Memory B cell (primary cell): Measurements from ENCODE around the gene MAST4.

Source experiments
- ATAC-seq: fragments of 150-1000 bp; cut with Tn5 transposase; 2 replicates; pipeline ENCODE4 v1.10.0; 2021; ENCODE audit warnings: low read depth, mild to moderate bottlenecking, moderate library complexity
- DNase-seq, 2 donors: peaks; one replicate each; pipeline ENCODE4 v3.0.0; 2022; ENCODE audit warnings: low spot score in 2 of 2
- H3K27ac Mint-ChIP-seq: one replicate; pipeline ENCODE4 v1.8.0; 2022; ENCODE audit warnings: mild to moderate bottlenecking, moderate library complexity, mixed read lengths
- H3K27me3 Mint-ChIP-seq: one replicate; pipeline ENCODE4 v1.8.0; 2022; ENCODE audit warnings: mixed read lengths
- H3K36me3 Mint-ChIP-seq: one replicate; pipeline ENCODE4 v1.8.0; 2022; ENCODE audit warnings: mild to moderate bottlenecking, mixed read lengths
- H3K4me1 Mint-ChIP-seq: one replicate; pipeline ENCODE4 v1.8.0; 2022; ENCODE audit warnings: mixed read lengths
- H3K4me3 Mint-ChIP-seq: one replicate; pipeline ENCODE4 v1.8.0; 2022; ENCODE audit warnings: mild to moderate bottlenecking, moderate library complexity, mixed read lengths
- H3K9me3 Mint-ChIP-seq: one replicate; pipeline ENCODE4 v1.8.0; 2022; ENCODE audit warnings: mixed read lengths

MAST4 gene

DNA sequence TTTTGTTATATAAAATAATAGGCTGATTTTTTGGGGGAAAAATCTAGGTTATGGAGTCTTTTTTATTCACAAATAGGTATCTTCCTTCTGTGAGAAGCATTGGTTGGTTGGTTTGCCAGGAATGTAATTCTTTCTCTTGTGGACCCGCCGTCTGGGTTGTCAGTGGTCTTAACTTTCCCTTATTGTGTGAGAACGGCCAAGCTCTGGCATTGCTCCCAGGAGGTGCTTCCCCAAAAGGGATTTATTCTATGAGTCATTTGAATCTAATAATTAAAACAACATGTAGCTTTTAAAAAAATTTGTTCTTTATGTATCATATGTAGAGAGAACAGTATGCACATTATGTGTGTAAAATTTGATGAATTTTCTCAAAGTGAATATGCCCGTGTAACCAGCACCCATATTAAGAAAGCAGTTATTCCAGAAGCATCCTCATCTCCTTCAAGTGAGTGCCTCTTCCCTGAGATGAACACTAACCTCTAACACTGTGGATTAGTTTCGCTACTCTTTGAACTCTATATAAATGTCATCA lies 114.4 kb downstream of the MAST4 start:
- Mint-ChIP-seq H3K4me3 (no peak overlapping the region), H3K36me3 (peaks cover 7% of the 10 kb centered on the region), H3K4me1 (peaks cover 9% of the 10 kb centered on the region), H3K27ac (no peak overlapping the region), H3K27me3 (no peaks in the 10 kb centered on the region), H3K9me3 (peaks cover 10% of the 10 kb centered on the region)
- no peak for DNase-seq
- no peak for ATAC-seq

- no peak for ATAC-seq
- peaks cover 4% of the 10 kb centered on the region for H3K36me3 Mint-ChIP-seq
- no peak overlapping the region for H3K27ac Mint-ChIP-seq
- no peaks in the 10 kb centered on the region for H3K27me3 Mint-ChIP-seq
- peaks cover 6% of the 10 kb centered on the region for H3K4me1 Mint-ChIP-seq
- DNase-seq: no peak
- H3K4me3 Mint-ChIP-seq: no peak overlapping the region
- peaks cover 8% of the 10 kb centered on the region for H3K9me3 Mint-ChIP-seq
These were observed 117.8 kb downstream of the MAST4 start for GRCh38 chr5:66713998-66714397.

- H3K36me3 Mint-ChIP-seq: peaks cover 8% of the 10 kb centered on the region
- peaks cover 4% of the 10 kb centered on the region for H3K9me3 Mint-ChIP-seq
- no peak for ATAC-seq
- H3K27me3 Mint-ChIP-seq: no peaks in the 10 kb centered on the region
- no peak for DNase-seq
- H3K27ac Mint-ChIP-seq: no peak overlapping the region
- peaks cover 6% of the 10 kb centered on the region for H3K4me1 Mint-ChIP-seq
- no peak overlapping the region for H3K4me3 Mint-ChIP-seq
These were observed 121.5 kb downstream of the MAST4 start for GRCh38 chr5:66717455-66718373.

- Mint-ChIP-seq H3K4me1 (peaks cover 6% of the 10 kb centered on the region), H3K9me3 (no peaks in the 10 kb centered on the region), H3K27ac (no peak overlapping the region), H3K36me3 (peaks cover 6% of the 10 kb centered on the region), H3K4me3 (no peak overlapping the region), H3K27me3 (no peaks in the 10 kb centered on the region)
- DNase-seq: no peak
- ATAC-seq: no peak
These were observed 122.3 kb downstream of the MAST4 start for GRCh38 chr5:66718374-66719002.

DNA sequence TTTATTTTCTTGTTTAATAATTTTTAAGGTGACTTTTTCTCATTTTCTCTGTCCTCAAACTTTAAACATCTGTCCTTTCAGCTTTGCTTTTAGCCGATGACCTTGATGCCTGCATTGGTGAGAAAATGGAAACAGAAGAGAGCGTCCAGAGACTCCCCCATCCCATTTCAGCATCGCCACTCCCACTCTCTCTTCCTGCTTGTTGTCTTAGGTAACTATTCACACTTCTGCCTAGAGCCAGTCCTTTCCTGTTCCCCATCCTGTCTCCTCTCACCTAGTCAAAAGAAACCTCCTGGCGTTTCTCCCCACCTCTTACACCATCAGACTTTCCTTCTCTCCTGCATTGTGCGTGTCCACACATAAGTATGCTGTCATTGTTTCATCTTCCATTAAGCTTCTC lies 124.6 kb downstream of the MAST4 start:
- H3K36me3 Mint-ChIP-seq: peaks cover 6% of the 10 kb centered on the region
- no peaks in the 10 kb centered on the region for H3K27me3 Mint-ChIP-seq
- DNase-seq (no peak), ATAC-seq (no peak)
- H3K4me1 Mint-ChIP-seq: peaks cover 3% of the 10 kb centered on the region
- no peaks in the 10 kb centered on the region for H3K9me3 Mint-ChIP-seq
- H3K27ac Mint-ChIP-seq: no peak overlapping the region
- no peak overlapping the region for H3K4me3 Mint-ChIP-seq

- Mint-ChIP-seq H3K27ac (no peak overlapping the region), H3K36me3 (peaks cover 6% of the 10 kb centered on the region), H3K4me1 (peaks cover 3% of the 10 kb centered on the region), H3K4me3 (no peak overlapping the region), H3K27me3 (no peaks in the 10 kb centered on the region), H3K9me3 (no peaks in the 10 kb centered on the region)
- ATAC-seq: no peak
- no peak for DNase-seq
These were observed 126.5 kb downstream of the MAST4 start for GRCh38 chr5:66722686-66723085.

DNA sequence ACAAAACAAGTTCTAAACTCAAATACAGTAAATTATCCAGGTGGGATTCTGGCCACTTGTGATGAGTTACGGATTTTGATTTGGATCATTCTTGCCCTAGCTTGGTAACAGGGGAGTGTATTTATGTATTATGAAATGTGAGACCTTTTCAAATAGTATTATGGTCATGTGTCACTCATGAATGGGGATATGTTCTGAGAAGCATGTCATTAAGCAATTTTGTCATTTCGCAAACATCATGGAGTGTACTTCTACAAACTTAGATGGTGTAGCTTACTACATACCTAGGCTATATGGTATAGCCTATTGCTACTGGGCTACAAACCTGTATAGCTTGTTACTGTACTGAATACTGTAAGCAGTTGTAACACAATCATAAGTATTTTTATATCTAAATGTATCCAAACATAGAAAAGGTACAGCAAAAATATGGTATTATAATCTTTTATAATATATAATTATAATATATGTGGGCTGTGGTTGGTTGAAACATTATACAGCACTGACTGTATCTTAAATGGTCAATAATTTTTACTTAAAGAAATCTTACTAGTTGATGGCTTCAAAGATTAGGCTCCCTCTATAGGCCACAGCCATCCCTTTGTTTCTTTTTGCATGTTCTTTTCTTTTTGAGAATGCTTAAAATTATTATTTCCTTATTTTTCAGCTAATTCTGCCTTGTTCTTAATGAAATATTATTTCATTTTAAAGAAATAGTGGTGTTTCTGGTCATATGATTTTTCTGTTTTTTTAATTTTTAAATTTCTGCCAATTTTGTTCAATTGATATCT lies 128.4 kb downstream of the MAST4 start:
- DNase-seq (no peak), ATAC-seq (no peak)
- no peak overlapping the region for H3K27ac Mint-ChIP-seq
- H3K9me3 Mint-ChIP-seq: no peaks in the 10 kb centered on the region
- peaks cover 6% of the 10 kb centered on the region for H3K36me3 Mint-ChIP-seq
- H3K27me3 Mint-ChIP-seq: no peaks in the 10 kb centered on the region
- H3K4me3 Mint-ChIP-seq: no peak overlapping the region
- H3K4me1 Mint-ChIP-seq: peaks cover 4% of the 10 kb centered on the region

DNA sequence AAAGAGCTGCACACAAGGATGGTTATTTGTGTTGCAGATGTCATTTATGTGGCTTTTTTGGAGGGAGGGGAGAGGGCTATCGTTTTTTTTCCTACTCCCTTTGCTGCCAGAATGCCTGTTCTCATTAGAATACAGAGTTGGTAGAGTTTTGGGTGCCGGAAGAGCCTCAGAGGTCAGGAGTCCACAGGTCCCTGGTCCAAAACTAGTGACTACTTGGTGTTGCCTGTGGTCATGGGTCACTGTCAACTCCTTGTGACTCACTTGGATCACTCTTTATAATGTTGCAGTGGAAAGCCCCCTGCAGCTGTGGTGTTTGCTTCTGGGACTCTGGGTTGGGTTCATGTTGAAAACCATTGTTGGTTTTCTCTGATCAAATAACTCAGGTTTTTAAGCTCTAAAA lies 131.4 kb downstream of the MAST4 start:
- Mint-ChIP-seq H3K27me3 (no peaks in the 10 kb centered on the region), H3K36me3 (no peaks in the 10 kb centered on the region), H3K9me3 (no peaks in the 10 kb centered on the region), H3K4me1 (peaks cover 11% of the 10 kb centered on the region), H3K4me3 (no peak overlapping the region), H3K27ac (no peak overlapping the region)
- ATAC-seq (no peak), DNase-seq (no peak)

DNA sequence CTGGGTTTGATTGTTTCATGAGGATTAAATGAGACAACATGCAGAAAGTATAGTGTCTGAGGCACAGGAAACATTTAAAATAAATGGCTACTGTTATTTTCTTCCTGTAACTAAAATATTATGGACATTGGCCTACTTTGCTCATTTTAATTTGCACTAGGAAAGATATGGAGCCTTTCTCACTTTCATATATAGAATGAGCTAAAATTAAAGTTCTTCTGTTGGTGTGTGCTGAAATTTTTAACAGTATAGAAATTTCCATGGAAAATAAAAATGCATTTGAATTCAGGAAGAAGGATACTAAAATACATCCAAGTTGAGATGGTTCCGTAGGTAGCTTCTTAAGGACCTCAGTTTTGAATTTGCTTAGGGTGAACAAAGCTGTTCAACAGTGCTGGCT lies 131.9 kb downstream of the MAST4 start:
- Mint-ChIP-seq H3K4me1 (peaks cover 11% of the 10 kb centered on the region), H3K9me3 (no peaks in the 10 kb centered on the region), H3K27me3 (no peaks in the 10 kb centered on the region), H3K27ac (no peak overlapping the region), H3K4me3 (no peak overlapping the region), H3K36me3 (no peaks in the 10 kb centered on the region)
- DNase-seq (no peak), ATAC-seq (no peak)

DNA sequence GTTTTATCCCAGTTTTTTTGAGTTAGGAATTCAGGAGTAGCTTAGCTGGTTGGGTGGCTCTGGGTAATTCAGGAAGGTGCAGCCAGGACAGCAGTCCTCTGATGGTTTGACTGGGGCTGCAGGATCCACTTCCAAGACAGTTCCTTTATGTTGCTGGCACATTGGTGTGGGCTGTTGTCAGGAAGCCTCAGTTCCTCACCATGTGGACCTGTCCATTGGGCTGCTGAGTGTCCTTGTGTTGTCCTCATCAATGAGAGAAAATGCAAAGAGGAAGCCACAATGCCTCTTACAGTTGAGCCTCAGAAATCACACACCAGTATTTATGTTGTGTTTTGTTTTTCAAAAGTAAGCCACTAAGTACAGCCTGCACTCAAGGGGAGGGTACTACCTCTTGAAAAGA lies 140.9 kb downstream of the MAST4 start:
- Mint-ChIP-seq H3K27me3 (no peaks in the 10 kb centered on the region), H3K4me1 (peaks cover 2% of the 10 kb centered on the region), H3K9me3 (no peaks in the 10 kb centered on the region), H3K27ac (no peak overlapping the region), H3K4me3 (no peak overlapping the region), H3K36me3 (peaks cover 8% of the 10 kb centered on the region)
- DNase-seq (no peak), ATAC-seq (no peak)

GRCh38 chr5:66738136-66738535 lies 141.9 kb downstream of the MAST4 start:
- Mint-ChIP-seq H3K4me1 (peaks cover 6% of the 10 kb centered on the region), H3K27ac (no peak overlapping the region)

GRCh38 chr5:66739021-66739420 lies 142.8 kb downstream of the MAST4 start:
- H3K36me3 Mint-ChIP-seq: peaks cover 16% of the 10 kb centered on the region
- DNase-seq (no peak), ATAC-seq (no peak)
- H3K4me1 Mint-ChIP-seq: peaks cover 6% of the 10 kb centered on the region
- H3K27me3 Mint-ChIP-seq: no peaks in the 10 kb centered on the region
- no peaks in the 10 kb centered on the region for H3K9me3 Mint-ChIP-seq
- H3K27ac Mint-ChIP-seq: no peak overlapping the region
- H3K4me3 Mint-ChIP-seq: no peak overlapping the region

More at GRCh38 chr5:66738136-66738535, 141.9 kb downstream of the MAST4 start:
- DNase-seq (no peak), ATAC-seq (no peak)
- Mint-ChIP-seq H3K9me3 (no peaks in the 10 kb centered on the region), H3K4me3 (no peak overlapping the region), H3K36me3 (peaks cover 13% of the 10 kb centered on the region), H3K27me3 (no peaks in the 10 kb centered on the region)

- Mint-ChIP-seq H3K27ac (no peak overlapping the region), H3K27me3 (no peaks in the 10 kb centered on the region), H3K4me1 (peaks cover 6% of the 10 kb centered on the region), H3K9me3 (no peaks in the 10 kb centered on the region), H3K4me3 (no peak overlapping the region), H3K36me3 (peaks cover 18% of the 10 kb centered on the region)
- ATAC-seq (no peak), DNase-seq (no peak)
These were observed 143.8 kb downstream of the MAST4 start for GRCh38 chr5:66739951-66740350.

DNA sequence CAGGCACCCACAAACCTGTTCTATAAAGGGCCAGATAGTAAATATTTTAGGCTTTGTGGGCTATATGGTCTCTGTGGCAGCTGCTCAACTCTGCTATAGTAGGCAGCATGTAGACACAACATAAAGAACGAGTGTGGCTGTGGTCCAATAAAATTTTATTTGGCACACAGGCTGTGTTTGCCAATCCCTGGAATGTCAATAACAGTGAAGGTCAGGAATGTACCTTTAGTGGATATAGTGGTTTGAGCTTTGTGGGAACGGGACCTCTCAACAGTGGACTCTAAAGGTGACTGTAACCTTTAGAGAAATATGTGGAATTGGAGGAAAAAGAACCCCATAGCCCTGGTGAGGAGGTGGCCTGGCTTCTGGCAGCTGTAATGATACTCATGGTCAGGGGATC lies 145.2 kb downstream of the MAST4 start:
- H3K36me3 Mint-ChIP-seq: peaks cover 18% of the 10 kb centered on the region
- no peak for ATAC-seq
- no peaks in the 10 kb centered on the region for H3K27me3 Mint-ChIP-seq
- H3K27ac Mint-ChIP-seq: no peak overlapping the region
- H3K4me3 Mint-ChIP-seq: no peak overlapping the region
- DNase-seq: no peak
- H3K9me3 Mint-ChIP-seq: no peaks in the 10 kb centered on the region
- peaks cover 6% of the 10 kb centered on the region for H3K4me1 Mint-ChIP-seq
